ENCODE results near the gene MCRIP1. TPM values are rescaled to one million over a fixed set of nuclear protein-coding genes. Genes with fewer than 3 reads are reported as not detected.

Gene MCRIP1
- polyA plus RNA-seq (17.7 to 29.1 TPM (median 24.4 TPM) in 3 replicates), polyA minus RNA-seq (6.3 to 11.4 TPM (median 7.9 TPM) in 3 replicates)
- polyA plus RNA-seq (2011; ENCODE audit: low read depth): 7.5 TPM
- polyA plus RNA-seq (2011; cell fraction: cytosol; rRNA removed): 17.8 and 50.3 TPM in 2 replicates
- polyA plus RNA-seq (2011; cell fraction: nucleus; rRNA removed): 15.8 and 23.8 TPM in 2 replicates
- 16.7 and 30.2 TPM in 2 replicates for polyA plus RNA-seq (2012; ENCODE audit: low replicate concordance)
- 41.6 TPM for polyA minus RNA-seq (2011; cell fraction: cytosol; rRNA and poly(A)+ RNA removed)
- 4.5 and 5.0 TPM in 2 replicates for polyA minus RNA-seq (2011; cell fraction: nucleus; rRNA and poly(A)+ RNA removed)

- Histone ChIP-seq H3K4me3 (ENCODE audit: control insufficient read depth in 2 of 3, extremely low read depth in 1 of 3, insufficient read depth in 2 of 3, low read depth in 1 of 3, low read length in 3 of 3) (peak within 1 kb of the TSS; percentile 66 to 79 (median 68)), H3K27me3 (ENCODE audit: control insufficient read depth, extremely low read depth, insufficient read depth, low read length) (no peaks in the 10 kb centered on the region), H3K9me1 (ENCODE audit: control insufficient read depth, extremely low read depth, insufficient read depth, low read length) (no peaks in the 10 kb centered on the region), H2AFZ (ENCODE audit: control insufficient read depth, low read length) (peak within 1 kb of the TSS; percentile 64), H3K27ac (ENCODE audit: control insufficient read depth, insufficient read depth, low read length) (peak within 1 kb of the TSS; percentile 89), H3K36me3 (ENCODE audit: control insufficient read depth in 2 of 2, extremely low read depth in 1 of 2, insufficient read depth in 2 of 2, low read length in 2 of 2) (peaks cover 0 to 3% of the 10 kb centered on the region in 2 experiments), H4K20me1 (ENCODE audit: control insufficient read depth, extremely low read depth, insufficient read depth, low read length) (no peaks in the 10 kb centered on the region), H3K4me1 (ENCODE audit: control insufficient read depth, extremely low read depth, insufficient read depth, low read length) (peaks cover 21% of the 10 kb centered on the region), H3K79me2 (ENCODE audit: control insufficient read depth, insufficient read depth, low read length) (peaks cover 2% of the 10 kb centered on the region), H3K4me2 (ENCODE audit: control insufficient read depth, extremely low read depth, insufficient read depth, low read depth, low read length) (peak within 1 kb of the TSS; percentile 94), H3K9me3 (ENCODE audit: control insufficient read depth, low read depth, low read length) (no peaks in the 10 kb centered on the region), H3K9ac (ENCODE audit: control insufficient read depth, extremely low read depth, insufficient read depth, low read length) (peak within 1 kb of the TSS; percentile 93)
- TF ChIP-seq EZH2 (IDR thresholded peaks at IDR 0.05; ENCODE audit: low read length): no peak
- TF ChIP-seq CTCF (optimal IDR thresholded peaks at IDR 0.05 in 1 of 3, IDR thresholded peaks at IDR 0.05 in 1 of 3, conservative IDR thresholded peaks at IDR 0.05 in 1 of 3; ENCODE audit: extremely low read depth in 1 of 3, insufficient read depth in 2 of 3, low read length in 3 of 3): no peak
- no peak for FAIRE-seq
- dilution Hi-C loops (cut with MboI; ENCODE audit: extremely low pct_ligation_motif_present, low sequenced_read_pairs): no loop called here
- no peak for DNase-seq (ENCODE audit: low read depth, low spot score)
These were observed at the start of gene MCRIP1 for GRCh38 chr17:81833160-81833920. TSS of gene MCRIP1 (minus strand) at chr17:81833291. CDS start at chr17:81824506, 8,785 bp downstream.

- Histone ChIP-seq H3K27ac (ENCODE audit: control insufficient read depth, insufficient read depth, low read length) (no peak overlapping the region), H3K27me3 (ENCODE audit: control insufficient read depth, extremely low read depth, insufficient read depth, low read length) (no peaks in the 10 kb centered on the region), H3K79me2 (ENCODE audit: control insufficient read depth, insufficient read depth, low read length) (peaks cover under 1% of the 10 kb centered on the region), H3K4me2 (ENCODE audit: control insufficient read depth, extremely low read depth, insufficient read depth, low read depth, low read length) (no peak overlapping the region), H3K9me1 (ENCODE audit: control insufficient read depth, extremely low read depth, insufficient read depth, low read length) (no peaks in the 10 kb centered on the region), H2AFZ (ENCODE audit: control insufficient read depth, low read length) (no peak overlapping the region), H4K20me1 (ENCODE audit: control insufficient read depth, extremely low read depth, insufficient read depth, low read length) (no peaks in the 10 kb centered on the region), H3K4me3 (ENCODE audit: control insufficient read depth in 2 of 3, extremely low read depth in 1 of 3, insufficient read depth in 2 of 3, low read depth in 1 of 3, low read length in 3 of 3) (no peak overlapping the region), H3K36me3 (ENCODE audit: control insufficient read depth in 2 of 2, extremely low read depth in 1 of 2, insufficient read depth in 2 of 2, low read length in 2 of 2) (peaks cover 7 to 20% of the 10 kb centered on the region in 2 experiments), H3K9ac (ENCODE audit: control insufficient read depth, extremely low read depth, insufficient read depth, low read length) (no peak overlapping the region), H3K9me3 (ENCODE audit: control insufficient read depth, low read depth, low read length) (no peaks in the 10 kb centered on the region), H3K4me1 (ENCODE audit: control insufficient read depth, extremely low read depth, insufficient read depth, low read length) (no peaks in the 10 kb centered on the region)
- dilution Hi-C loops (cut with MboI; ENCODE audit: extremely low pct_ligation_motif_present, low sequenced_read_pairs): no loop called here
- DNase-seq (ENCODE audit: low read depth, low spot score) (no peak), FAIRE-seq (no peak)
- TF ChIP-seq EZH2 (IDR thresholded peaks at IDR 0.05; ENCODE audit: low read length) (no peak), CTCF (optimal IDR thresholded peaks at IDR 0.05 in 1 of 3, IDR thresholded peaks at IDR 0.05 in 1 of 3, conservative IDR thresholded peaks at IDR 0.05 in 1 of 3; ENCODE audit: extremely low read depth in 1 of 3, insufficient read depth in 2 of 3, low read length in 3 of 3) (no peak)
These were observed 46.0 kb upstream of the MCRIP1 start for GRCh38 chr17:81879121-81879520.
